Ascending aorta (tissue), 2 donors: ENCODE results near the gene UBE2V1. TPM values are rescaled to one million over a fixed set of nuclear protein-coding genes. Genes with fewer than 3 reads are reported as not detected.

Experiments
- DNase-seq, 2 donors: peaks; one replicate each; pipeline ENCODE4 v3.0.0-alpha.2; 2019; ENCODE audit warnings: low spot score in 2 of 2
- H3K27ac ChIP-seq, 2 donors: fragments of 200-600 bp; sonication (generic); one replicate each; pipeline ENCODE4 v1.5.1; 2016 to 2017; ENCODE audit warnings: mild to moderate bottlenecking in 1 of 2
- H3K27me3 ChIP-seq: fragments of 200-600 bp; sonication (generic); one replicate; pipeline ENCODE4 v1.5.1; 2017
- H3K36me3 ChIP-seq, 2 donors: fragments of 200-600 bp; sonication (generic); one replicate each; pipeline ENCODE4 v1.5.1; 2016
- H3K4me1 ChIP-seq, 2 donors: fragments of 200-600 bp; sonication (generic); one replicate each; pipeline ENCODE4 v1.5.1; 2016 to 2017; ENCODE audit warnings: mild to moderate bottlenecking in 1 of 2
- H3K4me3 ChIP-seq, 2 donors: fragments of 200-600 bp; sonication (generic); one replicate each; pipeline ENCODE4 v1.5.1; 2016 to 2017; ENCODE audit warnings: mild to moderate bottlenecking in 1 of 2
- H3K9me3 ChIP-seq, 2 donors: fragments of 200-600 bp; sonication (generic); one replicate each; pipeline ENCODE4 v1.5.1; 2016
- intact Hi-C: fragments of 100-400 bp; cut with DNase I; formaldehyde crosslinking; loops from one replicate; pipeline ENCODE4 v1.15.1; 2023
- total RNA-seq: library from RNA; depleted of rRNA; stranded (reverse); fragments of >200 nt; gene quantifications from one replicate; pipeline ENCODE4 v1.1.0, GENCODE V29; 2016
- TF ChIP-seq, protein P1 (sequence below), 3 experiments: fragments of 200-600 bp in 2 of 3; fragments of 450-650 bp in 1 of 3; sonication (generic) in 2 of 3; IDR thresholded peaks; one replicate each; pipeline ENCODE4 v1.5.1; 2016 to 2019; ENCODE audit warnings: antibody characterized with exemption in 3 of 3, mild to moderate bottlenecking in 1 of 3, moderate library complexity in 1 of 3

The UBE2V1 gene
- total RNA-seq, 1 donor from 2014 or later, result 39.4 TPM

DNA sequence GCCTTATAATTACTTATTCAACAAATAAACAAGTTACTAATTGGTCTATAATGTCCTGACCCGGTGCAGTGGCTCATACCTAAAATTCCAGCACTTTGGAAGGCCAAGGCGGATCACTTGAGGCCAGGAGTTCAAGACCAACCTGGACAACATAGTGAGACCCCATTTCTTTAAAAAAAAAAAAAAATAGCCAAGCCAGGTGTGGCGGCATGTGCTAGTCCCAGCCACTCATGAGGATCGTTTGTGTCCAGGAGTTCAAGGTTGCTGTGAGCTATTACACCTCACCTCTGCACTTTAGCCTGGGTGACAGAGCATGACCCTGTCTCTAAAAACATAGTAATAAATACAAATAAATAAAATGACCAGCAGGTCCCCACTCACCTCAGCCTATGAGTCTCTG lies 9.8 kb upstream of the UBE2V1 start:
- intact Hi-C loops, result no loop called here

DNA sequence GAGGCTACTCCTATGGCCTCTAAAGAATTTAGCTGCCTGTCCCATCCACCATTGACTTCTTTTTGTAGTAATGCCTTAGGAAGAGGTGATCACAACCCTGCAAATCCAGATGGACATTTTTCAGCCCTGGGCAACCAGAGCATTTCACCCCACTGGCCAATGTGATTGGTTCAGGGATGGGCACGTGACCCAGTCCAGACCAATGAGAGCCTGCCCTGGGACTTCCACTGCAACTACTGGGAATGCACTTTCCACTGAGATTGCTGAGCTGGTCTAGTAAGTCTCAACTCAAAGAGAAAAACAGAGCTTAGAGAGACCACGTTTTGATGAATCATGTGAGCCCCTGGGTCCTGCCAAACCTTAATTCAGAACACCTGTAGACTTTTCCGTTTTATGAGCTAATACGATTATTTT lies 8.9 kb upstream of the UBE2V1 start:
- Histone ChIP-seq H3K4me3 (no peak overlapping the region), H3K27me3 (no peaks in the 10 kb centered on the region), H3K27ac (no peak overlapping the region), H3K9me3 (no peaks in the 10 kb centered on the region), H3K4me1 (peaks cover 0 to 3% of the 10 kb centered on the region in 2 donors), H3K36me3 (peaks cover 21 to 30% of the 10 kb centered on the region in 2 donors)
- TF ChIP-seq, protein P1, sequence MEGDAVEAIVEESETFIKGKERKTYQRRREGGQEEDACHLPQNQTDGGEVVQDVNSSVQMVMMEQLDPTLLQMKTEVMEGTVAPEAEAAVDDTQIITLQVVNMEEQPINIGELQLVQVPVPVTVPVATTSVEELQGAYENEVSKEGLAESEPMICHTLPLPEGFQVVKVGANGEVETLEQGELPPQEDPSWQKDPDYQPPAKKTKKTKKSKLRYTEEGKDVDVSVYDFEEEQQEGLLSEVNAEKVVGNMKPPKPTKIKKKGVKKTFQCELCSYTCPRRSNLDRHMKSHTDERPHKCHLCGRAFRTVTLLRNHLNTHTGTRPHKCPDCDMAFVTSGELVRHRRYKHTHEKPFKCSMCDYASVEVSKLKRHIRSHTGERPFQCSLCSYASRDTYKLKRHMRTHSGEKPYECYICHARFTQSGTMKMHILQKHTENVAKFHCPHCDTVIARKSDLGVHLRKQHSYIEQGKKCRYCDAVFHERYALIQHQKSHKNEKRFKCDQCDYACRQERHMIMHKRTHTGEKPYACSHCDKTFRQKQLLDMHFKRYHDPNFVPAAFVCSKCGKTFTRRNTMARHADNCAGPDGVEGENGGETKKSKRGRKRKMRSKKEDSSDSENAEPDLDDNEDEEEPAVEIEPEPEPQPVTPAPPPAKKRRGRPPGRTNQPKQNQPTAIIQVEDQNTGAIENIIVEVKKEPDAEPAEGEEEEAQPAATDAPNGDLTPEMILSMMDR (IDR thresholded peaks at IDR 0.05), result no peak
- intact Hi-C loops, result loop anchor here (1.0 to 2.0 kb wide), 2 partner anchors 47 to 57 kb away; no protein-coding TSS in a partner anchor
- DNase-seq, result no peak

More for the DNA sequence above, 9.8 kb upstream of the UBE2V1 start:
- H3K27ac ChIP-seq, result no peak overlapping the region
- H3K4me1 ChIP-seq, result peaks cover 0 to 3% of the 10 kb centered on the region in 2 donors
- TF ChIP-seq, protein P1 (IDR thresholded peaks at IDR 0.05), result no peak
- DNase-seq, result no peak
- peaks cover 28 to 39% of the 10 kb centered on the region in 2 donors for H3K36me3 ChIP-seq
- H3K9me3 ChIP-seq, result no peaks in the 10 kb centered on the region
- H3K4me3 ChIP-seq, result no peak overlapping the region
- H3K27me3 ChIP-seq, result no peaks in the 10 kb centered on the region

DNA sequence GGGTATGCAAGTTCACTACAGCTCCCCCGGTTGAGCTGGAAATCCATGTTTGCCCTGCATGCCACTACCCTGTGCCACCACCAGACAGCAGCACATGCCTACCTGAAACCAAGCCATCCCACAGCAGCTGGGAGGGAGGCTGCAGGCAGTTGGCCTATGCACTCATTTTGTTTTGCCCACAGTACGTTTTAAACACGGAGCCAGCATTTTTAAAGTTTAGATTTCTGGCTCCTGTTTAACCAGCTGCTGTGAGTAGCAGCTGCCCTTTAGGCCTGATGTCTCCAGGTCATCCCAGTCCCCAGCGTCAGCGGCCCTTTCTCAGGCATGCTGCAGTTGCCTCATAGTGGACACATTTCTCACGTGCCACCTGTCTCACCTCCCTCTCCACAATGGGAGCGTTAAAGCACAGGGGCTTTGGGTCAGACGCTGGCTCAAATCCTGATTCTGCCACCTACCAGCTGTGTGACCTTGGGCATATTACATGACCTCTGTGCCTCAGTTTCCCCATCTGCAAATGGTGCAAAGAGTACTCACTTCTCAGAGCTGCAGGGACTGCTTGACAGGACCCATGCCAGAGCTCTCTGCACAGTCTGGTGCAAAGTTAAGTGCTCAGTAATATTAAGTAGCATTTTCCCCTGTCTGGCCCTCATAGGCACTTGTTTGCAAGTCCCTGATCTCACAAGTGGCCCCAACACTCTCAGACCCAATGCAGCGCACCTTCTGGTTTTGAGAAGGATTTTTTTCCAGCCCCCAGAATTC lies 8.2 kb upstream of the UBE2V1 start:
- Histone ChIP-seq H3K27ac (no peak overlapping the region), H3K4me1 (peaks cover 0 to 6% of the 10 kb centered on the region in 2 donors), H3K27me3 (no peaks in the 10 kb centered on the region), H3K4me3 (no peak overlapping the region), H3K36me3 (peaks cover 16 to 22% of the 10 kb centered on the region in 2 donors), H3K9me3 (no peaks in the 10 kb centered on the region)
- intact Hi-C loops, result loop anchor here (1.0 to 2.0 kb wide), 2 partner anchors 48 to 58 kb away; no protein-coding TSS in a partner anchor
- TF ChIP-seq, protein P1 (IDR thresholded peaks at IDR 0.05), result peak; percentile 80 to 87 (median 86)
- DNase-seq, result peak in 1 of 2 donors; percentile 78

DNA sequence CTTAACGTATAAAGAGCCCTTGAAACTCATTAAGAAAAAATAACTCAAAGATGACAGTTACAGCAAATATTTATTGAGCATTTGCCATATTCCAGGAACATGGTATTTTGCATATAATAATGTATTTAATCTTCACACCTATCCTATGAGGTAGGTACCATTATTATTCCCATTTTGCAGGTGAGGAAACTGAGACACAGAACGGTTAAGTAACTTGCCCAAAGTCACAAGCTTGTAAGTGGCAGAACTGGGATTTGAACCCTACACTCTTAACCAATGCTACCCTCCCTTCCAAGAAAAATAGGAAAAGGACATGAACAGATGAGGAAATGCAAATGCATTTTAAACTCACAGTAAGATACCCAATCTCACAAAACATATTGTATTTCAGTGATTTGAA lies 5.3 kb upstream of the UBE2V1 start:
- intact Hi-C loops, result loop anchor here (5.0 kb wide), 1 partner anchor 344 kb away; no protein-coding TSS in a partner anchor
- H3K36me3 ChIP-seq, result no peaks in the 10 kb centered on the region
- DNase-seq, result no peak
- TF ChIP-seq, protein P1 (IDR thresholded peaks at IDR 0.05), result no peak
- no peaks in the 10 kb centered on the region for H3K9me3 ChIP-seq
- H3K4me1 ChIP-seq, result peaks cover 0 to 23% of the 10 kb centered on the region in 2 donors
- no peak overlapping the region for H3K27ac ChIP-seq
- H3K4me3 ChIP-seq, result no peak overlapping the region
- H3K27me3 ChIP-seq, result no peaks in the 10 kb centered on the region

DNA sequence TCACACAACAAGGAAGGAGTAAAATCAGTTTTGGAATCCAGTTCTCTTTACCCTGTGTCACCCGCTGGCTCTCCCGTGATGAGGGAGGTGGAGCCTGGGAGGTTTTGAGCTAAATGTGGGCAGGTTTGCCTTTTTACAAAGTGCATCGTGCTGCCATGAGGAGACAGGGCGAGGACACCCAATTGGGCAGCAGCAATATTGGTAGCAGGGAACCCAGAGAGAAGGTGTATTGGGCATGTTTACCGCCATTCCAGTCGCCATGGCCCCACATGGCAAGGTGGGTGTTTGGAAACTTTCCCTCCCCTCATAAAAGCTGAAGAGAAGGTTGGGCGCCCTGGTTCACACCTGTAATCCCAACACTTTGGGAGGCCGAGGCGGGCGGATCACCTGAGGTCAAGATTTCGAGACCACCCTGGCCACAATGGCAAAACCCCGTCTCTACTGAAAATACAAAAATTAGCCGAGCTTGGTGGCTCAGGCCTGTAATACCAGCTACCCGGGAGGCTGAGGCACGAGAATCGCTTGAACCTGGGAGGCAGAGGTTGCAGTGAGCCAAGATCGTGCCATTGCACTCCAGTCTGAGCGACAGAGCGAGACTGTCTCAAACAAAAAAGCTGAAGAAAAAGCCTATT lies 3.5 kb upstream of the UBE2V1 start:
- no peaks in the 10 kb centered on the region for H3K9me3 ChIP-seq
- H3K27me3 ChIP-seq, result no peaks in the 10 kb centered on the region
- peak overlapping the region; percentile 15 to 54 for H3K4me3 ChIP-seq
- peaks cover 0 to 28% of the 10 kb centered on the region in 2 donors for H3K4me1 ChIP-seq
- no peak for DNase-seq
- H3K27ac ChIP-seq, result peak overlapping the region; percentile 26 to 70
- TF ChIP-seq, protein P1 (IDR thresholded peaks at IDR 0.05), result no peak
- H3K36me3 ChIP-seq, result no peaks in the 10 kb centered on the region
- intact Hi-C loops, result loop anchor here (2.0 to 5.0 kb wide), 2 partner anchors 36 to 346 kb away; partner anchors contain the start of gene PEDS1
